H1 (cell line): ENCODE results near the gene KCNMA1.

Source experiments
- ATF3 ChIP-seq: IDR thresholded peaks from 2 replicates; pipeline ENCODE4 v1.6.1; 2011; ENCODE audit warnings: low read depth, mild to moderate bottlenecking, low read length; ENCODE audit not compliant: insufficient read depth
- BACH1 ChIP-seq: IDR thresholded peaks from 2 replicates; pipeline ENCODE4 v1.6.1; 2012; ENCODE audit warnings: low read length, improper control_type of control experiment
- BCL11A ChIP-seq, 2 experiments: IDR thresholded peaks; one replicate each; pipeline ENCODE4 v1.6.1; 2011; ENCODE audit warnings: low read depth in 2 of 2, low read length in 2 of 2, mild to moderate bottlenecking in 2 of 2
- CTCF ChIP-seq, 3 experiments: IDR thresholded peaks; 1 replicate in 2 of 3; 2 replicates in 1 of 3; pipeline versions ENCODE4 v1.5.1 to v1.6.1; 2011; ENCODE audit warnings: low read length in 3 of 3, mild to moderate bottlenecking in 3 of 3, inconsistent platforms in 2 of 3, low read depth in 1 of 3, moderate library complexity in 1 of 3; ENCODE audit not compliant: insufficient read depth in 1 of 3; ENCODE audit errors: control extremely low read depth in 1 of 3
- EP300 ChIP-seq, 2 experiments: IDR thresholded peaks; 1 replicate in 1 of 2; 2 replicates in 1 of 2; pipeline ENCODE4 v1.6.1; 2011 to 2012; ENCODE audit warnings: low read depth in 2 of 2, low read length in 2 of 2, mild to moderate bottlenecking in 2 of 2, borderline replicate concordance in 1 of 2, inconsistent platforms in 1 of 2, moderate library complexity in 1 of 2
- EZH2 ChIP-seq: fragments of 200-600 bp; sonication (generic); IDR thresholded peaks from 2 replicates; pipeline ENCODE4 v1.7.1; 2012; ENCODE audit warnings: low read depth, mild to moderate bottlenecking, moderate library complexity, low read length, inconsistent platforms; ENCODE audit not compliant: severe bottlenecking
- MAX ChIP-seq: IDR thresholded peaks from 2 replicates; pipeline ENCODE4 v1.6.1; 2012; ENCODE audit warnings: inconsistent platforms
- NRF1 ChIP-seq: IDR thresholded peaks from 2 replicates; pipeline ENCODE4 v1.6.1; 2011; ENCODE audit warnings: mild to moderate bottlenecking, low read depth, low read length, improper control_type of control experiment
- POLR2A ChIP-seq, 2 experiments: IDR thresholded peaks; 1 replicate in 1 of 2; 2 replicates in 1 of 2; pipeline ENCODE4 v1.6.1; 2011; ENCODE audit warnings: low read depth in 2 of 2, low read length in 2 of 2, mild to moderate bottlenecking in 2 of 2; ENCODE audit errors: control extremely low read depth in 1 of 2
- TAF1 ChIP-seq: IDR thresholded peaks from 2 replicates; pipeline ENCODE4 v1.6.1; 2011; ENCODE audit warnings: mild to moderate bottlenecking, low read depth, low read length
- ZNF274 ChIP-seq: IDR thresholded peaks from 2 replicates; pipeline ENCODE4 v1.7.0; 2012; ENCODE audit warnings: low read length, borderline replicate concordance; ENCODE audit errors: extremely low read depth

- TF ChIP-seq CTCF (IDR thresholded peaks at IDR 0.05; ENCODE audit: control extremely low read depth in 1 of 3, insufficient read depth in 1 of 3, low read depth in 1 of 3, low read length in 3 of 3) (no peak), NRF1 (no peak), BACH1 (no peak), BCL11A (IDR thresholded peaks at IDR 0.05; ENCODE audit: low read depth in 2 of 2, low read length in 2 of 2) (no peak), ATF3 (no peak), TAF1 (no peak), EP300 (IDR thresholded peaks at IDR 0.05; ENCODE audit: borderline replicate concordance in 1 of 2, low read depth in 2 of 2, low read length in 2 of 2) (no peak), EZH2 (no peak), MAX (no peak), POLR2A (IDR thresholded peaks at IDR 0.05; ENCODE audit: control extremely low read depth in 1 of 2, low read depth in 2 of 2, low read length in 2 of 2) (no peak), ZNF274 (no peak)
Measured at GRCh38 chr10:77386838-77387237, 250.8 kb downstream of the KCNMA1 start.
